Right lobe of liver (tissue), 6 donors: Measurements from ENCODE around the gene CRIP1. TPM values are rescaled to one million over a fixed set of nuclear protein-coding genes. Genes with fewer than 3 reads are reported as not detected.

Experiments used
- ATAC-seq, 4 donors: fragments of 200-7000 bp; cut with Tn5 transposase; one replicate each; pipeline ENCODE4 v1.9.1; 2020; ENCODE audit warnings: mild to moderate bottlenecking in 4 of 4, moderate library complexity in 4 of 4
- DNase-seq, 3 donors: peaks; one replicate each; pipeline ENCODE4 v3.0.0-alpha.2; 2020
- H3K27ac ChIP-seq, 3 donors: fragments of 200-600 bp; one replicate each; pipeline ENCODE4 v1.8.0; 2022
- H3K27me3 ChIP-seq, 2 donors: fragments of 200-600 bp; one replicate each; pipeline ENCODE4 v1.8.0; 2022
- H3K36me3 ChIP-seq, 4 donors: fragments of 200-600 bp; sonication (generic) in 1 of 4; one replicate each; pipeline versions ENCODE4 v1.5.1 to v1.8.0; 2017 to 2022; ENCODE audit warnings: control low read depth in 1 of 4
- H3K4me1 ChIP-seq, 4 donors: fragments of 200-600 bp; sonication (generic) in 1 of 4; one replicate each; pipeline versions ENCODE4 v1.5.1 to v1.8.0; 2017 to 2022; ENCODE audit warnings: control low read depth in 1 of 4
- H3K4me3 ChIP-seq, 3 donors: fragments of 200-600 bp; one replicate each; pipeline ENCODE4 v1.8.0; 2022
- H3K9me3 ChIP-seq, 4 donors: fragments of 200-600 bp; sonication (generic) in 1 of 4; one replicate each; pipeline versions ENCODE4 v1.5.1 to v1.8.0; 2017 to 2022; ENCODE audit warnings: control low read depth in 1 of 4
- POLR2A ChIP-seq: fragments of 450-650 bp; IDR thresholded peaks from one replicate; pipeline ENCODE4 v1.6.1; 2017; ENCODE audit warnings: antibody characterized with exemption, mild to moderate bottlenecking
- WGBS: methylation state at CpG from one replicate; pipeline ENCODE4 v1.1.6; 2018; ENCODE audit warnings: low coverage, low lambda C conversion rate; ENCODE audit not compliant: insufficient coverage; ENCODE audit errors: missing lambda C conversion rate; 5-methylcytosine and 5-hydroxymethylcytosine counted together
- intact Hi-C, 2 donors: fragments of 100-400 bp; cut with DNase I; formaldehyde crosslinking; loops; one replicate each; pipeline versions ENCODE4 v1.11.2 to v1.14.1; 2022
- total RNA-seq, 6 experiments: library from RNA; depleted of rRNA in 2 of 6; stranded (reverse); fragments of >200 nt in 2 of 6; fragmentation: NEBNext Ultra II Directional in 3 of 6; extraction: Animal tissue kit (Norgen Biotek cat#: 25700) in 3 of 6; gene quantifications; one replicate each; pipeline versions ENCODE4 v1.1.0 to v1.2.4, GENCODE V29; 2016 to 2023
- TF ChIP-seq, protein P1 (sequence below), 4 donors: fragments of 200-600 bp in 3 of 4; fragments of 450-650 bp in 1 of 4; IDR thresholded peaks; one replicate each; pipeline versions ENCODE4 v1.5.1 to v1.8.0; 2016 to 2022; ENCODE audit warnings: antibody characterized with exemption in 4 of 4, mild to moderate bottlenecking in 2 of 4
- donor health status: DM: no; HTN: yes; CAD: no.
- donor health status: DM: no; HTN: no; CAD: no.
- donor health status: DM: no; HTN: no; CAD: no.
- donor health status: DM: no; HTN: yes; CAD: no.
- donor health status: DM: no; HTN: yes; CAD: no.

The CRIP1 gene
- total RNA-seq, 6 experiments from 2014 or later: 0.79 to 5.4 (median 2.7) TPM

GRCh38 chr14:105446971-105447370 lies 39.7 kb upstream of the CRIP1 start:
- no peak for ATAC-seq
- WGBS: no CpG with 5 or more reads among the region's 14 CpGs
- intact Hi-C loops: no loop called here
- no peaks in the 10 kb centered on the region for H3K27me3 ChIP-seq
- H3K36me3 ChIP-seq: peaks cover 0 to 6% (median 0%) of the 10 kb centered on the region in 4 donors
- no peak overlapping the region for H3K27ac ChIP-seq
- TF ChIP-seq, protein P1, sequence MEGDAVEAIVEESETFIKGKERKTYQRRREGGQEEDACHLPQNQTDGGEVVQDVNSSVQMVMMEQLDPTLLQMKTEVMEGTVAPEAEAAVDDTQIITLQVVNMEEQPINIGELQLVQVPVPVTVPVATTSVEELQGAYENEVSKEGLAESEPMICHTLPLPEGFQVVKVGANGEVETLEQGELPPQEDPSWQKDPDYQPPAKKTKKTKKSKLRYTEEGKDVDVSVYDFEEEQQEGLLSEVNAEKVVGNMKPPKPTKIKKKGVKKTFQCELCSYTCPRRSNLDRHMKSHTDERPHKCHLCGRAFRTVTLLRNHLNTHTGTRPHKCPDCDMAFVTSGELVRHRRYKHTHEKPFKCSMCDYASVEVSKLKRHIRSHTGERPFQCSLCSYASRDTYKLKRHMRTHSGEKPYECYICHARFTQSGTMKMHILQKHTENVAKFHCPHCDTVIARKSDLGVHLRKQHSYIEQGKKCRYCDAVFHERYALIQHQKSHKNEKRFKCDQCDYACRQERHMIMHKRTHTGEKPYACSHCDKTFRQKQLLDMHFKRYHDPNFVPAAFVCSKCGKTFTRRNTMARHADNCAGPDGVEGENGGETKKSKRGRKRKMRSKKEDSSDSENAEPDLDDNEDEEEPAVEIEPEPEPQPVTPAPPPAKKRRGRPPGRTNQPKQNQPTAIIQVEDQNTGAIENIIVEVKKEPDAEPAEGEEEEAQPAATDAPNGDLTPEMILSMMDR (IDR thresholded peaks at IDR 0.05): no peak
- no peak for TF ChIP-seq POLR2A
- no peak overlapping the region for H3K4me3 ChIP-seq
- no peaks in the 10 kb centered on the region for H3K9me3 ChIP-seq
- DNase-seq: peak in 1 of 3 donors; percentile 50
- no peaks in the 10 kb centered on the region for H3K4me1 ChIP-seq

DNA sequence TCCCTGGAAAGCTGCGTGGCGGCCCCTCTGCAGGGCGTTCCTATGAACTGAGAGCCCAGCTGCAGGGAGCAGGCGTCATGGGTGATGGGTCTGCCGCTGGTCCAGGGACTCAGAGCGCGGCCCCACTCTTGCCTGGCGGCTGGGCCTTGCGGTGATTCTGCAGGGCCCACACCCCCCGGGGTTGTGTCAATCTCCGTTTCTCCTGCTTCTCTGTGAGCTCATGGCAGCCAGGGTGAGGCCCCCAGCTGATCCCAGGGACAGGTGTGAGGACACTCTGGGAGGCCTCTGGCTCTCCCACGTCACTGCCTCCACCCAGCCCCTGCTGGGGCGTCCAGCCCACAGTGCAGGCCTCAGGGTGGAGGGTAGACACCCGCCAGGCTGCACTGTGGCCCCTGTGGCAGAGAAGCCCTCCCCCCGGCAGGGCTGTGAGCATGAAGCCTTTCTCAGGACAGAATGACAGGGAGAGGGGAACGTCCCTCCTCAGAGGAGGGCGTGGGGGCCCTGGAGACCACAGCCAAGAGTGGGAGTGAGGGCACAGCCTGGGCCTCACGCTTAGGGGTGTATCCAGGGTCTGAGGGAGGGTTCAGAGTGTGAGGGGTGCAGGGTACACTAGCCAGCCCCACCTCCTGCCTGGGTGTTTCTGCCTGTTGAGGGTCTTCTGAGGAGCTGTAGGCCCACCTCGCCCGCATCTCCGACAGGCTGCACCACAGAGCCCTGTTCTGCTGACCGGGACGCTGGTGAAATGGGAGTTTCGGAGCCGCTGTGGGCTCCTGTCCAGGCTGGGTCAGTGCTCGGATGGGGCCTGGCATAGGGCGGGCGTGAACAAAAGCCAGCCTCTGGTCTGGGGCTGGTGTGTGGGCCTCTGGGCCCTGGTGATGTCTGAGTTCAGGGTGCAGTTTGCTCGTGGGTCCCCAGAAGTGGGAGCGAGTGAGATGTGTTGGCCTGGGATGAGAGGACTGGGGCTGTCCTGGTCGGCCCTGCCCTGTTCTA lies 38.7 kb upstream of the CRIP1 start:
- Histone ChIP-seq H3K4me3 (no peak overlapping the region), H3K36me3 (peaks cover 0 to 10% (median 0%) of the 10 kb centered on the region in 4 donors), H3K9me3 (no peaks in the 10 kb centered on the region), H3K27ac (no peak overlapping the region), H3K27me3 (no peaks in the 10 kb centered on the region), H3K4me1 (no peaks in the 10 kb centered on the region)
- intact Hi-C loops: no loop called here
- TF ChIP-seq POLR2A: no peak
- TF ChIP-seq, protein P1 (IDR thresholded peaks at IDR 0.05): no peak
- ATAC-seq (peak in 1 of 4 donors; percentile 6), DNase-seq (peak in 1 of 3 donors; percentile 52)
- WGBS: 79% methylated on average over 4 of the region's 31 CpGs

DNA sequence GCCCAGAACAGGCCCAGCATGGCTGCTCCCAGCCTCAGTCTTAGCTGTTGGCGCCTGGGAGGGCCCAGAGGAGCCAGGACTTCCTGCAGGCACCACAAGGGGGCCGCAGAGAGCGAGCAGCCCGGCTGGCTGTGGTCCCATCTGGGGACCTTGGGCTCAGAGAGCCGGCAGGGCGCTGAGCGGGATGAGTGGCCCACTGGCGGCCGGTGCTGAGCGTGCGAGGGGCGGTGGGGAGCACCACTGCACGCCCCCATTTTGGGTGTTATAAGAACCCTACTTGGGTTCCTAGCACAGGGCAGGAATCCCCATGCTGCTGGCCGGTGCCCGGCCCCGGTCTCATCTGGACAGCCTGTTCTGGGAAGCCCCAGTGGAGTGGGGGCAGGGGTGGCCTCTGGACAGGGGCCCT lies 38.0 kb upstream of the CRIP1 start:
- intact Hi-C loops: no loop called here
- peaks cover 0 to 10% (median 0%) of the 10 kb centered on the region in 4 donors for H3K36me3 ChIP-seq
- no peak overlapping the region for H3K4me3 ChIP-seq
- DNase-seq (peak; percentile 67 to 76 (median 70)), ATAC-seq (peak; percentile 83 to 93 (median 90))
- TF ChIP-seq POLR2A: no peak
- TF ChIP-seq, protein P1 (IDR thresholded peaks at IDR 0.05): peak; percentile 79 to 91 (median 83)
- no peak overlapping the region for H3K27ac ChIP-seq
- no peaks in the 10 kb centered on the region for H3K9me3 ChIP-seq
- no CpG with 5 or more reads among the region's 16 CpGs for WGBS
- no peaks in the 10 kb centered on the region for H3K27me3 ChIP-seq
- H3K4me1 ChIP-seq: no peaks in the 10 kb centered on the region

DNA sequence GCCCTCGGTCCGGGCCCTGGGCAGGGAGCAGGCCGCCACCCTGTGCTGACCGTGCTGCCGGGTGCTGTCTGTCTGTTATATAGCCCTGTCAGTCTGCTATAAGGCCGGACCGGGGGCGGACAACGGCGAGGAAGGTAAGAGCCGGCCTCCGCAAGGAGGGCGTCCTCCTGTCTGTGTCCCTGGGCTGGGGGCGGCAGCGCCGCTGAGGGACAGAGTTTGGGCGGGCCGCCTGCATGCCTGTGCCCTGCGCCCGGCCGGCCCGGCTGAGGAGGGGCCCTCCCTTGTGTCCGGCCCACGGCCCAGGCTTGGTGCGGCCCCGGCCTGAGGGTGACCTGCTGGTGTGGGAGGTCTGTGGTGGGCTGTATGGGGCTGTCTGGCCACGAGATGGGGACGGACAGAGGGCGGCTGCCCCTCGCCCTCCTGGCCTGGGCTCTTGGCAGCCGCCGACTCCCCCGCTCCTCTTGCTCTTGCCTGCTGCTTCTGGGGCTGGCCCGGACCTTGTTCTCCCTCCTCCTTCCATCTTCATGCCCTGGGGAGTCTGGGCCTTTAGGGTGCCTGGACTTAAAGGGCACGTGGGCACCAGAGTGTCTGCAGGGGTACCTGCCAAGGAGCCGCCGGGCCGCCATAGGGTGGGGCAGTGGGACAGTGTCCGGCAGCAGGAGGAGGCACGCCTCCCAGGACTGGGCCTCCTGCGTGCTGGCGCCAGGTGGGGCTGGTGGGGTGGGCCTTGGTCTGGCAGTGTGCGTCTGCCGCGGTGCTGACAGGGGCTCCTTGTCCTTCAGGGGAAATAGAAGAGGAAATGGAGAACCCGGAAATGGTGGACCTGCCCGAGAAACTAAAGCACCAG lies 37.2 kb upstream of the CRIP1 start:
- peaks cover 0 to 14% (median 0%) of the 10 kb centered on the region in 4 donors for H3K36me3 ChIP-seq

More for the DNA sequence above, 37.2 kb upstream of the CRIP1 start:
- Histone ChIP-seq H3K27ac (no peak overlapping the region), H3K4me3 (no peak overlapping the region), H3K4me1 (no peaks in the 10 kb centered on the region), H3K27me3 (no peaks in the 10 kb centered on the region), H3K9me3 (no peaks in the 10 kb centered on the region)
- 87% methylated on average over 6 of the region's 47 CpGs for WGBS
- intact Hi-C loops: no loop called here
- TF ChIP-seq POLR2A: no peak
- TF ChIP-seq, protein P1 (IDR thresholded peaks at IDR 0.05): no peak
- DNase-seq (peak in 1 of 3 donors; percentile 56), ATAC-seq (no peak)
